RWPE1 (cell line): Measurements from ENCODE around the gene STAMBPL1.

Experiments used
- CTCF ChIA-PET: fragments of 350-600 bp; sonication (Branson Sonifier 250); formaldehyde crosslinking; extraction: SDS; loops from one replicate; lab custom pipeline; 2021; lab: Yijun Ruan, JAX
- POLR2A ChIA-PET: fragments of 400-600 bp; formaldehyde crosslinking; extraction: SDS; loops from one replicate; lab custom pipeline; 2020; ENCODE audit warnings: antibody characterized with exemption; ENCODE audit not compliant: low non-redundant PET; lab: Yijun Ruan, JAX
- DNase-seq: peaks from one replicate; pipeline ENCODE4 v3.0.0; 2012; ENCODE audit warnings: low spot score
- H3K27ac ChIP-seq: fragments of 450-650 bp; 2 replicates; pipeline ENCODE4 v1.5.1; 2017
- TF ChIP-seq, protein P1 (sequence below): fragments of 450-650 bp; conservative IDR thresholded peaks from 2 replicates; pipeline ENCODE4 v1.5.1; 2017; ENCODE audit warnings: low read depth, mild to moderate bottlenecking

Gene STAMBPL1

GRCh38 chr10:88886557-88886956, 6.5 kb downstream of the STAMBPL1 start:
- no peak for DNase-seq
- POLR2A ChIA-PET = no interaction called here

GRCh38 chr10:88888810-88889445, 8.9 kb downstream of the STAMBPL1 start:
- ChIA-PET POLR2A (no interaction called here), CTCF (no interaction called here)
- TF ChIP-seq, protein P1, sequence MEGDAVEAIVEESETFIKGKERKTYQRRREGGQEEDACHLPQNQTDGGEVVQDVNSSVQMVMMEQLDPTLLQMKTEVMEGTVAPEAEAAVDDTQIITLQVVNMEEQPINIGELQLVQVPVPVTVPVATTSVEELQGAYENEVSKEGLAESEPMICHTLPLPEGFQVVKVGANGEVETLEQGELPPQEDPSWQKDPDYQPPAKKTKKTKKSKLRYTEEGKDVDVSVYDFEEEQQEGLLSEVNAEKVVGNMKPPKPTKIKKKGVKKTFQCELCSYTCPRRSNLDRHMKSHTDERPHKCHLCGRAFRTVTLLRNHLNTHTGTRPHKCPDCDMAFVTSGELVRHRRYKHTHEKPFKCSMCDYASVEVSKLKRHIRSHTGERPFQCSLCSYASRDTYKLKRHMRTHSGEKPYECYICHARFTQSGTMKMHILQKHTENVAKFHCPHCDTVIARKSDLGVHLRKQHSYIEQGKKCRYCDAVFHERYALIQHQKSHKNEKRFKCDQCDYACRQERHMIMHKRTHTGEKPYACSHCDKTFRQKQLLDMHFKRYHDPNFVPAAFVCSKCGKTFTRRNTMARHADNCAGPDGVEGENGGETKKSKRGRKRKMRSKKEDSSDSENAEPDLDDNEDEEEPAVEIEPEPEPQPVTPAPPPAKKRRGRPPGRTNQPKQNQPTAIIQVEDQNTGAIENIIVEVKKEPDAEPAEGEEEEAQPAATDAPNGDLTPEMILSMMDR = no peak
- DNase-seq = no peak
- no peak overlapping the region for H3K27ac ChIP-seq

More at GRCh38 chr10:88886557-88886956, 6.5 kb downstream of the STAMBPL1 start:
- CTCF ChIA-PET = interaction anchor here (0.6 to 1.5 kb wide), 2 partner anchors 50 to 184 kb away, joined by 3 to 5 read pairs; no protein-coding TSS in a partner anchor
- H3K27ac ChIP-seq = no peak overlapping the region
- TF ChIP-seq, protein P1 = no peak

DNA sequence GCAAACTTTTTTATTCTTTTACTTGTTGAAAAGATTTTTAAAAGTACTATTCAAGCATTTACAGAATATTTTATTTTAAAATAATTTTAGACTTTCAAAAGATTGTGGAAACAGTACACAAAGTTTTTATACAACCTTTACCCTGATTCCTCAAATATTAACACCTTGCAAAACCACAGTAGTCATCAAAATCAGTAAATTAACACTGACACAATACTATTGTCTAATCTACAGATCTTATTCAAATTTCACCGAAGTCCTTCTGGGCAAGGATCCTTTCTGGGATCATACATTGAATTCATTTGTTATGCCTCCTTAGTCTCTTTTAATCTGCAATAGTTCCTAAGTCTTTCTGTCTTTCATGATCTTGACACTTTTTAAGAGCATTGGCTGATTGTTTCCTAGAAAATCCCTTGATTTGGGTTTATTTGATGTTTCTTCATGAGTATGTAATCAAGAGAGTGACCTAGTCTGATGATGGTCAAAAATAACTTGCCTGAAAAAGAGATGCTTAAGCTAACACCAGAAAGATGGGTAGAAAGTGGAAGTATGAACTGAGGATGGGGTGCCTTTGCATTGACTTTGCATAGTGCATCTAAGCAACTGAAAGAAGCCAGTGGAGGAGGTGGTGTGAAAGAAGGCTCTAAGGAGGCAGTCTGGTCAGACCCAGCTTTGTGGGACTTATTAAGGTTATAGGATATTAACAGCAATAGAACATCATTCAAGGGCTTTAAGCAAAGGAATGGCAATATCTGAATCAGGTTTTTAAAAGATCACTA, 9.7 kb downstream of the STAMBPL1 start:
- DNase-seq = no peak
- H3K27ac ChIP-seq = no peak overlapping the region
- ChIA-PET POLR2A (no interaction called here), CTCF (no interaction called here)
- TF ChIP-seq, protein P1 = no peak

GRCh38 chr10:88890681-88891381, 10.8 kb downstream of the STAMBPL1 start:
- no peak overlapping the region for H3K27ac ChIP-seq
- TF ChIP-seq, protein P1 = no peak
- POLR2A ChIA-PET = no interaction called here
- no peak for DNase-seq
- CTCF ChIA-PET = no interaction called here

- POLR2A ChIA-PET = no interaction called here
- H3K27ac ChIP-seq = no peak overlapping the region
- TF ChIP-seq, protein P1 = no peak
- CTCF ChIA-PET = interaction anchor here (0.6 to 0.9 kb wide), 4 partner anchors 27 to 102 kb away, joined by 3 to 4 read pairs (median 4); no protein-coding TSS in a partner anchor
- no peak for DNase-seq
These were observed 12.3 kb downstream of the STAMBPL1 start for GRCh38 chr10:88892222-88892967.

GRCh38 chr10:88893611-88894010, 13.6 kb downstream of the STAMBPL1 start:
- ChIA-PET POLR2A (no interaction called here), CTCF (no interaction called here)
- DNase-seq = no peak
- TF ChIP-seq, protein P1 = no peak
- no peak overlapping the region for H3K27ac ChIP-seq
